ENCODE results near the gene EMSY. TPM values are rescaled to one million over a fixed set of nuclear protein-coding genes. Genes with fewer than 3 reads are reported as not detected.

Gene EMSY
- total and polyA plus RNA-seq, 2 of the 13 experiments (the other 11 are each of a cell fraction or from before 2014, with no cell fraction given) = 11.6 to 18.5 TPM

GRCh38 chr11:76444384-76445120 is at the start of gene EMSY (continued):
- peak; percentile 14; the same call in 1 of the 2 replicates for TF ChIP-seq ZBTB14 (CRISPR knock-in tag; IDR thresholded peaks at IDR 0.05)
- TF ChIP-seq FOXK1 (CRISPR knock-in tag; IDR thresholded peaks at IDR 0.05; ENCODE audit: borderline replicate concordance, low read depth) = peak; percentile 63; the same call in 1 of the 2 replicates
- no peak; the same call in 1 of the 2 replicates for TF ChIP-seq MED13 (CRISPR knock-in tag; IDR thresholded peaks at IDR 0.05)
- peak; percentile 57; the same call in 1 of the 2 replicates for TF ChIP-seq ZNF160 (CRISPR knock-in tag; IDR thresholded peaks at IDR 0.05)
- peak; percentile 93 for TF ChIP-seq PHF8 (CRISPR knock-in tag; IDR thresholded peaks at IDR 0.05)
- peak; percentile 82 for TF ChIP-seq ASH2L (IDR thresholded peaks at IDR 0.05; ENCODE audit: insufficient read length, low read depth, low read length)
- no peak; the same call in 1 of the 2 replicates for TF ChIP-seq ATF6 (CRISPR knock-in tag; conservative IDR thresholded peaks at IDR 0.05)
- TF ChIP-seq ZNF414 (CRISPR knock-in tag; IDR thresholded peaks at IDR 0.05) = 0 out of 2 replicates have a peak, but pooled peaks have one; percentile 19
- no peak for TF ChIP-seq ZNF878 (CRISPR knock-in tag; IDR thresholded peaks at IDR 0.05)
- peak; percentile 97 for TF ChIP-seq E2F1 (CRISPR knock-in tag; IDR thresholded peaks at IDR 0.05)
- no peak for TF ChIP-seq ZNF646 (CRISPR knock-in tag; IDR thresholded peaks at IDR 0.05)
- no peak for TF ChIP-seq ZNF577 (CRISPR knock-in tag; IDR thresholded peaks at IDR 0.05; ENCODE audit: borderline replicate concordance, low read depth)
- no peak for TF ChIP-seq ARID2 (CRISPR knock-in tag; IDR thresholded peaks at IDR 0.05; ENCODE audit: borderline replicate concordance)
- TF ChIP-seq RFXANK (CRISPR knock-in tag; IDR thresholded peaks at IDR 0.05) = no peak
